Measurements from ENCODE around the gene PSMA4.
"Not testable (repeated sequence)": the region's sequence is repeated elsewhere in the genome, so short reads cannot be mapped to it uniquely, and the experiment has no call there.

Gene PSMA4

GRCh38 chr15:78540871-78541743, 863 bp downstream of the PSMA4 start:
- TF ChIP-seq CTCF (IDR thresholded peaks at IDR 0.05; ENCODE audit: extremely low read depth, missing control alignments) = no peak
- peak; percentile 42 for DNase-seq (ENCODE audit: low spot score)

DNA sequence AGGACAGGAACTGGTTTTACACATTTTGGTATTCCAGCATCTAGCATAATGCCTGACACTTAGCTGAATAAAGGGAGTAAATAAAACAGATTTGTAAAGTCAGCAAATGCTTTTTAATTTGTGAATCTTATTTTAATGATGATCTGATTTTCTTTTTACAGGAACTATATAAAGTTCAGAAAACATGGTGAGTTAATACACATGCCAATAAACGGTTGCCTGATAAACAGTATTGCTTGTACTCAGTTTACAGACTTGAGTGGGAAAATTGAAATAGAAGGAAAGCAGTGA, 1.4 kb downstream of the PSMA4 start:
- no peak for TF ChIP-seq CTCF (IDR thresholded peaks at IDR 0.05; ENCODE audit: extremely low read depth, missing control alignments)
- DNase-seq (ENCODE audit: low spot score) = no peak

GRCh38 chr15:78542647-78543046, 2.4 kb downstream of the PSMA4 start:
- no peak for DNase-seq (ENCODE audit: low spot score)
- TF ChIP-seq CTCF (IDR thresholded peaks at IDR 0.05; ENCODE audit: extremely low read depth, missing control alignments) = no peak

DNA sequence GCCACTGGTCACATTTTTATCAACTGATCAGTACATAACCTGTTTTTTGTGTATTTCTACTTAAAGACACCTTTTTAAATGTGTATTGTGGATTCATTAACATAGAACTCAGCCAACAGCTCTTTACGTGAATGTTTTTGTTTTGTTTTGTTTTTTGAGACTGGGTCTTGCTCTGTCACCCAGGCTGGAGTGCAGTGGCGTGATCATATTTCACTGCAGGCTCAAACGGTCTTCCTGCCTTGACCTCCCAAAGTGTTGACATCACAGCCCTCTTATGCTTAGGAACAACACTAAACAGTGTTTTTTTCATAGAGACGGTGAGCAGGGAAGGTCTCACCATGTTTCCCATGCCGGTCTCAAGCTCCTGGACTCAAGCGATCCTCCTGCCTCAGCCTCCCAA, 9.9 kb downstream of the PSMA4 start:
- no peak for DNase-seq (ENCODE audit: low spot score)
- TF ChIP-seq CTCF (IDR thresholded peaks at IDR 0.05; ENCODE audit: extremely low read depth, missing control alignments) = no peak

DNA sequence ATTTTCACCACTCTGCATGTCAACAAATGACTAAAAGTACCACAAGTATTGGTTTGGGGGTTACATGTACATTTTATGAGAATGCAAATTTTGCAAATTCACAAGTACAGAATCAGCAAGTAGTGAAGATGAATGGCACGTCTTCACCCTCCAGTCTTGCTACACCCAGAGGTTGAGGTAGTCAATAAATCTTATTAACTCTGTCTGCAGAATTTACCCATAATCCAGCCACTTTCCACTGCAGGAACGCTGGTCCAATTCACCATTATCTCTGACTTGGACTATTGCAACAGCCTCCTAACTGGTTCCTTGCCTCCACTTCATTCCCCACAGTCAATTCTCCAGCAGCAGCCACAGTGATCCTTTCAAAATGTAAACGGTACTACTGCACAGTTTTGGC, 10.6 kb downstream of the PSMA4 start:
- no peak for TF ChIP-seq CTCF (IDR thresholded peaks at IDR 0.05; ENCODE audit: extremely low read depth, missing control alignments)
- no peak for DNase-seq (ENCODE audit: low spot score)

DNA sequence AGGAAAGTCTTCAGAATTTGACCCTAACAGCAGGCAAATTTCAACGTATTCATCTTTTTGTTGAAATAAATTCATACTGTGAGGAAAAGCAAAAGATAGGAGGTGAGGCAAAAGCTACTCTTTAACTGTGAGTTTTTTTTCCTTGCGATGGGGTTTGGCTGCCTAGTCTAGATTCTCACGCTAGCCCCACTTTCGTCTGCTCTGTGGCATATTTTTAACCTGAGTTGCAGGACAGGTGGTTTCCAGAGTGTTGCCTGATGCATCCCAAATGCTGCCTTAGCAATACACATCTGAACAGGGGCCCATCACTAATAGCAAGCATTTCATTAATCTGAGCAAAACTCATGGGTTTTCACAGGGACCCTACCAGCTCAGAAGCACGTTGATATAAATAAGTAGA, 11.7 kb downstream of the PSMA4 start:
- no peak for DNase-seq (ENCODE audit: low spot score)
- TF ChIP-seq CTCF (IDR thresholded peaks at IDR 0.05; ENCODE audit: extremely low read depth, missing control alignments) = no peak

DNA sequence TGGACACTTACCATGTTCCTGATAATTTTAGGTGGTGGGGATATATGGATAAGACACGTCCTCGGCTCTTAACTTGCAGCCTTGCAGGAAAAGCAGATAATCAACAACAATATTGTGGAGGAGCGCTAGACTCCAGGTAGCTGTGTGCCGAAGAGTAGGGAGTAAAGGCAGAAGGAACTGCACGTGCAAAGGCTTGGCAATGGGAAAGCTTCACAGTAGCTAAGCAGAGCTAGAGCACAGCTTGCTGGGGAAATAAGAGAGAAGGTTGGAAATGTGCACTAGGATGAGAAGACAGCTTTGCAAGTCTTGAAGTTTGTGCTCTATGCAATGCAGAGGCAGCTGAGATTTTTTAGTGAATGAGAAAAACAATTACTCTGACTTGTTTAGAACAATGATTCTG, 12.4 kb downstream of the PSMA4 start:
- no peak for DNase-seq (ENCODE audit: low spot score)
- no peak for TF ChIP-seq CTCF (IDR thresholded peaks at IDR 0.05; ENCODE audit: extremely low read depth, missing control alignments)

- not testable (repeated sequence) for DNase-seq (ENCODE audit: low spot score)
These were observed 20.0 kb downstream of the PSMA4 start for GRCh38 chr15:78560201-78560600.
